HG02623 (cell line): ENCODE results near the gene SMIM36.
"Not testable (repeated sequence)": the region's sequence is repeated elsewhere in the genome, so short reads cannot be mapped to it uniquely, and the experiment has no call there.

Experiments used
- ATAC-seq: cut with Tn5 transposase; IDR thresholded peaks from one replicate; pipeline ENCODE4 v1.9.1; 2021; ENCODE audit warnings: moderate library complexity; ENCODE audit not compliant: unreplicated experiment

Gene SMIM36

DNA sequence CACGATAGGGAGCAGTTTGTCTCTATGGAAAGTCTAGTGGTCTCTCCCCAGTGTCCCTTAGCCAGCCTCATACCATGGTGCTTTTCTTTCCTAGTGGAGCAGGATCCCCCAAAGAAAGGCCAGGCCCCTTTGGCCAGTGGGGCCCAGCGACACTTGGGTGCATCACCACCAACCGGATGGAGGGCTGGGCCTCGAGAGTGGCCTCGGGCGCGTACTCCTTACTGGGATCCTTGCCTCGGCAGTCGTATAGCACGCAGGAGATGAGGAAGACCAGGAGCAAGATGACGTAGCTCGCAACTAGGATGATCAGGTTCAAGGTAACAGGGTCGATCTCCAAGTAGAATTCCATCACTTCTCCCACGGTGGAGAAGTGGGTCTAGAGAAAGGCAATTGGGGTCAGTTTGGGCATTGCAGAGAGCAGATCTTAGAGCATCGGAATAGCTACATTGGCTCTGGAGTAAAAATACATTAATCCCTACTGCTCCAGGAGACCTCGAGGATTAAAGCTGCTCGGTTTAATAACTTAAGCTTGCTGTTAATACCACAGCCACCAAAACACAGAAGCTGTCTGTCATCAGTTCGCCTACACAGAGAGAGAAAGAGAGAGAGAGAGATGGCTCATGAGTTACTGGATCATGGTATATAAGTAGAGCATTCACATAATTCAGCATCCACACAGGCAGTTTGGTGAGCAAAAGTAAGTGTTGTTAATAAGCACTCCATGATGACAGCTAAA, at the start of gene SMIM36:
Gene SMIM36, minus strand, starts transcription at position 467 of the 736 bp plus-strand sequence.
- ATAC-seq, result no peak

GRCh38 chr17:55555772-55556171, 44.5 kb upstream of the SMIM36 start:
- no peak for ATAC-seq

DNA sequence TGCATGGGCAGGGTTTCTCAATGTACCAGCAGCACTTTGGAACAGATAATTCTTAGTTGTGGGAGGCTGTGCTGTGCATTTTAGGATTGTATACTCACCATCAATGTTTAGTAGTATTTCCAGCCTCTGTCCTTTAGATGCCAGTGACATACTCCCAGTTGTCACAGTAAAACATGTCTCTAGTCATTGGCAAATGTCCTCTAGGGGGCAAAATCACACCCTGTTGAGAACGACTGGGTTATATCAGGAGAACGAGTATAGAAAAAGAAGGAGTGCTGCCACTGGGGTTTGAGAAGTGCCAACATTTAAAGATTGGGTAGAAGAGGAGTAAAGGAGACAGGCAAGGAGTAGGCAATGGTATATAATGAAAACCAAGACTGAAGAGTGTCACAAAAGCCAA, 37.9 kb upstream of the SMIM36 start:
- no peak for ATAC-seq

- no peak for ATAC-seq
These were observed 35.9 kb upstream of the SMIM36 start for GRCh38 chr17:55546991-55547664.

DNA sequence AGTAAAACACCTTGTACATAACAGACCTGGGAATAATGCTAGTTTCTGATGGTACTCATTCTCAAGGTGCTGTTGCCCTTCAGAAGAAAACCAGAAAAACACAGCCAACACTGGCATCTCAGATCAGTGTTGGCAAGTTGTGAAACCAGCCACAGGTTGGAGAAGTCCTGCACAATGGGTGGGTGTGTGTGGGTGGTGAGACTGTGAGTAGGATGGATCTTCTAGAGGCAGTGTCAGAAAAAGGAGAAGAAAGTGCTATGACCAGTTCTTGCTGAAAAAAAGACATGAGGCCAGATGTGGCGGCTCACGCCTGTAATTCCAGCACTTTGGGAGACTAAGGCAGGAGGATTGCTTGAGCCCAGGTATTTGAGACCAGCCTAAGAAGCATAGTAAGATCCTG, 35.2 kb upstream of the SMIM36 start:
- ATAC-seq, result no peak

DNA sequence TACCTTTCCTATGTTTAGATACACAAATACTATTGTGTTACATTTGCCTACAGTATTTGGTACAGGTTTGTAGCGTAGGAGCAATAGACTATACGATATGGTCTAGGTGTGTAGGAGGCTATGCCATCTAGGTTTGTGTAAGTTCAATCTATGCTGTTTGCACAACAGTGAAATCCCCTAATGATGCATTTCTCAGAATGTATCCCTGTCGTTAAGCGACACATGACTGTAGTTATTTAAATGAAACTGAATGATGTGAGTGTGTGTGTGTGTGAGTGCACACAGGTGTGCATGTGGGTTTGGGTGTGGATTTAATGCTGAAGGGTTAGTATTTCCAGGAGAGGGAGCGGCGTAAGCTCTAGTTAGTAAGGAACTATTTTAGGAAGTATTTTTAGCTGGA, 34.6 kb upstream of the SMIM36 start:
- ATAC-seq, result no peak

- ATAC-seq, result no peak
These were observed 32.5 kb upstream of the SMIM36 start for GRCh38 chr17:55543709-55544108.

DNA sequence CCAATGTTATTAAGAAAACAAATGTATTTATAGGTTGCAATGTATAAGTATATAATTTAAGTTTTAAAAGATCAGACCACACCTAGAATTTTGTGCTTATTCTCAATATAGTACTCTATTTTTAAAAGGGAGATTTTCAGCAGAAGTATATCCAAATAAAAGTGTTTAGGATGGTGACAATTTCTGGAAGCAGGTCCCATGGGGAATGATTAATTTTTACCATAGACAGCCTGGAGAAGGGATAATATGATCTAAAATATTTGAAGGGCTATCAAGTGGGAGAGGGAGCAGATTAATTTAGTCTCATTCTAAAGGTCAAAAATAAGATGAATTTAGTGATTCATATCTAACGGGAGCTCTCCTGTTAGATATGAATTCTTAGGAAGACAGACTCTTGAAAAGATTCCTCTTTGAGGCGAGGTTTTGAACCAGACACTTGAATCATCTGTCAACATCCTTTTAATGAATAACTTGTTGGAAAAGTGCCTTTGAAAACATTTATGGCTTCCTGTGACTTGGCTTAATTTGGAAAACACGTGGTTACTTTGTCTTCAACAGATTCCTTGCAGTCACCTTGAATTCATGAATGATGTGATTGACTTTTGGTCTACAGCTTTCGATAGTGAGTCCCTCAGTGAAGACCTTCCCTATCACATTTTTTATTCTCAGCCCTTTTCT, 29.3 kb upstream of the SMIM36 start:
- no peak for ATAC-seq

DNA sequence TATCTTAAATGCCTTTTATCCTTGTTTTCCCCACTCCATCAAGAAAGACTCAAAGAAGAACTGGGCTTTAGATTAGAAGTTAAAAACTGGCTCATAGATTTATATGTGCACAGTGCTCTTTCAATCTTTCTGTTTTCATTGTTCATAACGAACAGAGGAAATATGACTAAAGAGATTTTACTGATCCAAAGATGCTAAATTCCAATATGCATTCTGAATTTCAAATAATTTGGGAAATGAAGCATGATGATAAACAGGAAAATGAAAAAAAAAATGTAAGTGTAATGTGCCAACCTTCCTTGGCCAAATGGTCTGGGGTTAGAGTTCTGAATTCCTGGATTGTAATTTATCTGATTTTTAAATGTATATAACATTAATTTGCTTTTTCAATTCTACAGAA, 25.0 kb upstream of the SMIM36 start:
- ATAC-seq, result no peak

DNA sequence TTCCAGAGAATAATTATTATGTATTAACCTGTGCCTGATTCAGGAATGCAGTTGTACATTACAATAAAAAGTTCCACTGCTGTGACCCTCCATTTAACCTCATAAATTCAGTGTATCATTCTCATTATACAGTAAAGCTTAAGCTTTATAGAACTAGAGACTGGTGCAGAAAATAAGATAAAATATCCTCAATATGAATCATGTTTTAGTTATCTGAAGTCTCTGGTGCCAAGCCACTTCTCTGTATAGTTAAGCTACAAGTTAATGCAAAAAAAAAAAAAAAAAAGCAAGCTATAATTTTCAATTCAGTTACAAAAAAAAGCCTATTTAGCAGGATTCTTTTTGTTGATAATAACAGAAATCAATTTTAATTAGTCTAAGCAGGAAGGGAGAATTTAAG, 22.4 kb upstream of the SMIM36 start:
- no peak for ATAC-seq

DNA sequence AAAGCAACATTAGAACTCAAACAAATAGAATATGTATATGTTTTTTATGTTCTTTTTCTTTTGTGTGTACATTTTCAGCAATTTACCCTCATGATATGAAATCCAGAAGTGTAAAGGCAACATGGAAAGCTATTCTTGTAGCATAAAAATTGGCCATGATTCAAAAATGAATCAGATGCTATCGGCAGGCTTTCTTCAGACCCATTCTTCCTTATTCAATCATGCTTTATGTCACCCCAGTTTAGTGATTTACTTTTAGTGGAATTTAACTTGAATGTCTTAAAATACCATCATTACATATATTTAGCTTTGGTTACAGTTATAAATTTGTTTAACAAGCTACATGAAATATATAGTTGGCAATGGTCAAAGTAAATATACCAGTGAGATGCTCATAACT, 21.4 kb upstream of the SMIM36 start:
- no peak for ATAC-seq

- ATAC-seq, result no peak
These were observed 19.9 kb upstream of the SMIM36 start for GRCh38 chr17:55531053-55531728.

DNA sequence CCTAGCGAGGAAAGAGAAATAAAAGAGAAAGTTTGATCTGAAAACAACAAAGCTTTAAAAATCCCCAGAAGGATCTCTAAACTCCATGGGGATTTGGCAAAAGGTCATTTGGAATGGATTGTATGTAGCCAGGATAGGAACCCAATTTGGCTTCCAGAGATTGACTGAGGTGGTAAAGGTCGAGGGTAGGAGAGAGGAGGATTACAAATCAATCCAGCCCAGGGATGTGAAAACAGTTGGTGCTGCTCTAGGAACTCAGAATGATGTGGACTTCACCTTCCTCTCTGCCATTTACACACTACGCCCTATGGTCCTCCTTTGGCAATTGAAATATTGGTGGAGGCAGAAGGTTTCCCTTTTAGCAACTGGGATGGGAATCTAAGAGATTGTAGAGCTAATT, 18.8 kb upstream of the SMIM36 start:
- ATAC-seq, result no peak

- no peak for ATAC-seq
These were observed 16.4 kb upstream of the SMIM36 start for GRCh38 chr17:55527540-55528118.

DNA sequence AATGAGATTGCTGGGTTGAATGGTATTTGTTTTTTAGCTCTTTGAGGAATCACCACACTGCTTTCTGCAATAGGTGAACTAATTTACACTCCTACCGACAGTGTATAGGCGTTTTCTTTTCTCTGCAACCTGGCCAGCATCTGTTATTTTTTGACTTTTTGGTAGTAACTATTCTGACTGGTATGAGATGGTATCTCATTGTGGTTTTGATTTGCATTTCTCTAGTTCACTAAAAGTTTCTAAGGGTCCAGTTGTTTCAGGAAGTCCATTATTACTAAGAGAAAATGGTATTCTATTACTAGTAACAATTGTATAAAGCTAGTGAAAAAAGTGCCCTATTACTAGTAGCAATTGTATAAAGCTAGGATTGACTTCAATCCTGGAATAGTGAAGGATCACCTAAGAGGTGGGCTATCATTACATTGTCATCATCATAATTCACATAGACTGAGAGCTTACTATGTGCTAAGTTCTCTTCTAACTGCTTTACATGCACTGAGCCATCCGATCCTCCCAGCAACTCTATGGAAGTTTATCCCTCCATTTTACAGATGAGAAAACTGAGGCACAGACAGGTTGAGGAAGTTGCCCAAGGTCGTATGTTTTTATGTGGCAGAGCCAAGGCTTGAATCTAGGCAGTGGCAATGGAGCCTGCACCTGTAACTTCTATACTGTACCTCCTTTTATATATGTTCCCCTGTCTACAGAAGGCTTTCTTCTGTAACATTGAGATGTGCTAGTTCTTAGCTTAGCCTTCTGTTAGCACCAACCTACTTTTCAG, 13.4 kb upstream of the SMIM36 start:
- peak; percentile 46 for ATAC-seq

DNA sequence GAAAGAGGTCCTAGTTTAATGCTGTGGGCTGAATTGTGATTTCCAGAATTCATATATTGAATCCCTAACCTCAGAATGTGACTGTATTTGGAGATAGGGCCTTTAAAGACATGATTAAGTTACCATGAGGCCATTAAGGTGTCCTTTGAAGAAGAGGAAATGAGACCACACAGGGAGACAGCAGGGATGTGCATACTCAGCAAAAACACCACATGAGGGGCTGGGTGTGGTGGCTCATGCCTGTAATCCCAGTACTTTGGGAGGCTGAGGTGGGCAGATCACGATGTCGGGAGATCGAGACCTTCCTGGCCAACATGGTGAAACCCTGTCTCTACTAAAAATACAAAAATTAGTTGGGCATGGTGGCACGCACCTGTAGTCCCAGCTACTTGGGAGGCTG, 11.8 kb upstream of the SMIM36 start:
- ATAC-seq, result not testable (repeated sequence)

GRCh38 chr17:55521186-55521585, 9.9 kb upstream of the SMIM36 start:
- no peak for ATAC-seq

DNA sequence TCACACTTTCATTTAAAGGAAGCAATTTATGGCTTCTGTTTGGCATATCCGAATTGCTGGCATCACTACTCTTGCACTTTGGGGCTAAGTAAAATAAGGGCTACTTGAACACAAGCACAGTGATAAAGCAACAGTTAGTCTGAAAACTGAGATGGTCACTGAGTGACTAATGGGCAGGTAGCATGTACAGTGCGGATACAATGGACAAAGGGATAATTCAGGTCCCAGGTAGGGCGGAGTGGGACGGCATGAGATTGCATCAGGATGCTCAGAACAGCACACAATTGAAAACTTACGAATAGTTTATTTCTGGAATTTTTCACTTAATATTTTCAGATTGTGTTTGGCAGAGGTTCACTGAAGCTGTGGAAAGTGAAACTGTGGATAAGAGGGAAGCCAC, 9.2 kb upstream of the SMIM36 start:
- ATAC-seq, result no peak

DNA sequence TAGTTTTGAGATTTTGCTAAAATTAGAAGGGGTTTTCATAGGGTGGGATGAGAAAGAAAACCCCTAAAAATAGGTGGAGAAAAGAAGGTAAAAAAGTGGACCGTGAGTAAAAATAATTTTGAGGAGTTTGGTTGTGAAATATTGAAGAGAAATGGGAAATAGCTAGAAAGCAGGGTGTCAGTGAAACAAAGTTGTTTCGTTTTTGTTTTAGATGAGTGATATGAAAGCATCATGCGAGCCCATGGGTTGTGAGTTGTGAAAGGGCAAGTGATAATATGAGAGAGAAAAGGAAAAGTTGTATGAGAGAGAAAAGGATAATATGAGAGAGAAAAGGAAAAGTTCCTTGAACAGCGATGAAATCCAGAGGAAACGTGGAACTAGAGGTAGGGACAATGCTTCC, 7.3 kb upstream of the SMIM36 start:
- ATAC-seq, result no peak

DNA sequence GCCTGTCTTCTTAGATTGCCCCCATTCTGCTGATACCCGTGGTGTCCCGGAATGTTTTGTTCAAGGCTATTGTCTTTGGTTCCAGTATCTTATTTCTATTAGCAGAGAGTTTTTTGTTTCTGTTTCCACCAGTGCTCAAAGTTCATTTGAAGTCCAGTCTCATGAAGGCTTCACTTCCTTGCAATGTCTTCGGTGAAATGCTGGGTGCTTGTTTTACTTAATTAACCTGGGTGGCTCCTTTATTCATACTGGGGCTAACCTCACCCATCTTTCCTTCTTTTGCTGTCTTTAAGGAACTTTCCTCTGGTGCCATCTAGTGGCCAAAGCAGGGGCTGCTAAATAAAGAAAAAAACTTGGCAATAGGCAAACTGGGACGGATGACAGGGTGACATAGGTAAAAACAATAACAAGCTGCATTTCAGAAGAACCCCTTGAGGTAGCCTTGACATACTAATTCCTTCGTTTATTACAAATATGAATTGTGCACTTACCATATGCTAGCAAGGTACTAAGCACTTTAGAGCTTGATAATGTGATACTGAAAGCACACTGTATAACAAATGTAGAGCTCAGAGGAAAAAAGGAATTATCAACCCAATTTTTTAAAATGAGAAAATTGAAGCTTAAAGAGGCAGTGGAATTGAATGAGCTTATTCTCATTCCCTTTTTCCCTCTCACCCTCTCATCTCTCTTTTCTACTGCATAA, 2.8 kb upstream of the SMIM36 start:
- ATAC-seq, result no peak
